IPS-11a (cell line): ENCODE measurements around the gene STX7.
"Not testable (repeated sequence)": the region's sequence is repeated elsewhere in the genome, so short reads cannot be mapped to it uniquely, and the experiment has no call there.

ENCODE experiments used
- H3K4me3 ChIP-seq: one replicate; pipeline ENCODE4 v1.5.1; 2013; ENCODE audit warnings: low read depth, low read length, control low read depth

The STX7 gene

DNA sequence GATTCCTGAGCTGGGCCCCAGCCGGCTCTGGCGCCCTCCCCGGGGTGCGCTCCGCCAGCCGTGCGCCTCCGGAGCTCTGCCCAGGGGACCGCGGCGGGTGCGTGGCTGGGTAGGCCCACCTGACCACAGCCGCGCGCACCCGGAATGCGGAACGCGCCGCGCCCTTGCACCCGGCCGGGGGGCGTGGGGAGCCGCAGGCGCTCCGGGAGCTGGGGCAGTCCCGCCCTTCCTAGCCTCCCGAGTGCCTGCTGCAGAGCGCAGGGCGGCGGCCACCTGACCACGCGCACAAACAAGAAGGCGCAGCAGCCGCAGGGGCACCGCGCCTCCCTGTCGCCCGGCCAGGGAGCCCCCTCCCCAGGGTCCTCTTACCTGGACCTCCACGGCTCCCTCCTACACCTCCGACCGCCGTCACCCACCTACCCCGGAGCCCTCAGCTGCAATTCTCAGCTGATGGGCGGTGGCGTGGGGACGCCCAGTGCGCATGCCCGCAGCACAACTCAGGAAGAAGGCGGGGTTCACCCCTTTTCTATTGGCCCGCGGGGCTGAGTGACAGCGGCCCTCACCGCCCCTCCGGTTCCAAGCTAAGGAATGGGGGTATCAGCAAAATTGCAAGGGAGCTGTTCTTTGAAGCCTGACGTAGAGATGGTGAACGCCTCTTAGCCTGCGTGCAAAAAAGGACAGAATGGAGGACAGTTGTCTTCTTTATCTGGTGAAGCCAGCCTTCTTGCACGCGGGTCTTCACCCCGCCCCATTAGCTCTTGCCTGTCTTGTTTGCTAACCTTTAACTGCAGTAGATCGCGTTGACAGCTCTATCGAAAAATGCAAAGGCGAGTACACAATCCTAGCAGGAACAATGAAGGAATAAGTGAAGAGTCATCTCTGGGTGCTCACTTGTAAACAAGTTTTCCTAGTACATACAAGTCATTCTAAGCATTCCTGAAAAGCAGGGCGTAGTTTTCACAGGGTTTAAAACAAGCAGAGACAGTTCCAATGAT, at the start of gene STX7:
TSS of gene STX7 (minus strand) at position 479 of the 995 bp plus-strand sequence. CDS start 9,586 bp downstream, outside the sequence.
- H3K4me3 ChIP-seq: peak within 1 kb of the TSS; percentile 84

- H3K4me3 ChIP-seq: not testable (repeated sequence)
These were observed 47.2 kb upstream of the STX7 start for GRCh38 chr6:132560087-132560486.

GRCh38 chr6:132552372-132552771, 39.5 kb upstream of the STX7 start, which contains the start of gene TAAR8:
TAAR8 (plus strand) TSS chr6:132552672; CDS start chr6:132552693, 21 bp downstream.
- no peak within 1 kb of the TSS for H3K4me3 ChIP-seq

DNA sequence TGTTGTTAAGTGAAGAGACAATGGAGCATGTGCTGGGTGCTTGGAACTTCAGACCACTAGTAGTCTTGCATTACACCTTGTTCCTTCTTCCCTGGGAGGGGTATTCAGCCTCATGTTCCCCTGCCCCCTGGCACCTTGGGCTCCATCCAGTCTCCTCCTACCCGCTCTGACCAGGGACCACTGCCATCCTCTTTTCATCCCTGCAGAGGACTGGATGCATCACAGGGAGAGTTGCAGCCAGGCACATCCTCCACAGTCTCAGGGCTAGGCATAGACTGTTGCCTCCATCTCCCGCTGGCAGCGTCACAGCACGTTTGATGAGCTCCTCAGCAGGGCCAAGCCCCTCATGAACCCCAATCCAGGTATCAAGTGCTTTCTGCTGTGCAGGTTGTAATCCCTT, 38.3 kb upstream of the STX7 start:
- H3K4me3 ChIP-seq: no peak overlapping the region

GRCh38 chr6:132548746-132549463, 36.0 kb upstream of the STX7 start:
- no peak overlapping the region for H3K4me3 ChIP-seq

GRCh38 chr6:132544826-132545225, 31.9 kb upstream of the STX7 start:
- H3K4me3 ChIP-seq: no peak overlapping the region

DNA sequence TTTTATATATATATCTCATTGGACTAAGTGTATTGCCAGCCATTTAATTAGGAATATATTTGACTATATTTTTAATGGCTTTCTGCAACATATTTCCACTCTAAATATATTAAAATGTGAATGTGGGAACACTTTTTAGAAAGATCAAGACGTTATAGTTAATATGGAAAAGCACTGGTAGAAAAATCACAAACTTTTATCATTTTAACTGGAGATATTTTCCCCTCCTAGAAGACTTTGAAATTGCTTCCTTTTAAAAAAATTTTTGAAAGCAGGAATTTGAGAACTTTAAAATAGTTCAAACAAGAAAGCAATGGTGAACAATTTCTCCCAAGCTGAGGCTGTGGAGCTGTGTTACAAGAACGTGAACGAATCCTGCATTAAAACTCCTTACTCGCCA, 25.1 kb upstream of the STX7 start, which contains the start of gene TAAR9:
TSS of gene TAAR9 (plus strand) at position 301 of the 400 bp plus-strand sequence. CDS start at position 314, 13 bp downstream.
- no peak within 1 kb of the TSS for H3K4me3 ChIP-seq

DNA sequence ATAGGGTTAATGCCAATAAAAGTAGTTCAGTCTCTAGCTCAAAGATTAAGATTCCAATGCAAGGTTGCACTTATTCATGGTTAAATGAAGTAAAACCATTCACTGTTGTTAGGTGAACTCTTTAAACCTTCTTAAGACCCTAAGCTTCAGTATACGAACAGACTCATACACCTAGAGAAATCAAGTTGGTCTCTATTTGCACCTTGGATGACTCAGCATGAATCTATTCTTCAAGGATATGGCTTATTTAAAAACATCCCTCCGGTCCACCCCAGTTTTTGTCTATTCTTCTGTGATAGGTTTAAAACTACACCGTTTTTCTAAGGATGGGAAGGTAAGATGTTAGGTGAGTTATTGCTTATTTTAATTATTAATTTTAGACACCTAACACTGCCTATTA, 24.2 kb upstream of the STX7 start:
- H3K4me3 ChIP-seq: no peak overlapping the region

DNA sequence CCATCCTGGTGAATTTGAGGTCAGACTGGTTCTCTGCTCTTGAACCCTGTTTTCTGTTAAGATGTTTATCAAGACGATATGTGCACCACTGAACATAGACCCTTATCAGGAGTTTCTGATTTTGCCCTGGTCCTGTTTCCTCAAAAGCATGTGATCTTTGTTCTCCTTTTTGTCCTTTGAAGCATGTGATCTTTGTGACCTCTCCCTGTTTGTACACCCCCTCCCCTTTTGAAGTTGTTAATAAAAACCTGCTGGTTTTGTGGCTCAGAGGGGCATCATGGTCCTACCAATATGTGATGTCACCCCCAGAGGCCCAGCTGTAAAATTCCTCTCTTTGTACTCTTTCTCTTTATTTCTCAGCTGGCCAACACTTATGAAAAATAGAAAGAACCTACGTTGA, 21.6 kb upstream of the STX7 start:
- H3K4me3 ChIP-seq: not testable (repeated sequence)

DNA sequence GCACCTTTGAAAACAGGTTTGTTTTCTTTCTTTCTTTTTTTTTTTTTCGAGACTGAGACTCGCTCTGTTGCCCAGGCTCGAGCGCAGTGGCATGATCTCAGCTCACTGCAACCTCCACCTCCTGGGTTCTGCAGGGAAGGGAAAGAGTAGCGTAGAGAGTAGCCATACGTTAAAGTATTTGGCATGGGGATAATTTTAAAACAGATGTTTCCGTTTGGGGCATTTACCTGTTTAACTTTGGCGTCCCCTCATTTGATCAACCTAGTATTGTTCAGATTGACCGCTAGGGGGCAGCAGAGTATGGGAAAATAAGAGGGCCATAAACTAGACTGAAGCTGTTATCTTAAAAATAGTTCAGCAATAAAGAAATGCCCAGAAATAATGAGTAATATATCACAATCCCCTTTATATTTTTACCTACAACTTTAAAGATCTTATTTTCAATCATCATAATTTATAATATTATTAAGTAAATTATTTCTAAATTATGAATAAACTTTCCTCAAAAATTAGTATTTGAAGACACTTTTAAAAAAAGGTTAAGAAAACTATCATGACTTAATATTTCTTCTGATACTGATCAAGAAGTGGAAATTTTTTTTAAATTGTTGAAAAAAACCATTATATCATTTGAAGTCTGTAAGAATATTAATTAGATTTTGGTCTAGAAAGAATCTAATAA, 17.5 kb upstream of the STX7 start:
- H3K4me3 ChIP-seq: no peak overlapping the region

GRCh38 chr6:132527791-132528190, 14.9 kb upstream of the STX7 start:
- H3K4me3 ChIP-seq: no peak overlapping the region

GRCh38 chr6:132526461-132526860, 13.5 kb upstream of the STX7 start:
- no peak overlapping the region for H3K4me3 ChIP-seq

- no peak overlapping the region for H3K4me3 ChIP-seq
These were observed 12.9 kb upstream of the STX7 start for GRCh38 chr6:132525866-132526265.

DNA sequence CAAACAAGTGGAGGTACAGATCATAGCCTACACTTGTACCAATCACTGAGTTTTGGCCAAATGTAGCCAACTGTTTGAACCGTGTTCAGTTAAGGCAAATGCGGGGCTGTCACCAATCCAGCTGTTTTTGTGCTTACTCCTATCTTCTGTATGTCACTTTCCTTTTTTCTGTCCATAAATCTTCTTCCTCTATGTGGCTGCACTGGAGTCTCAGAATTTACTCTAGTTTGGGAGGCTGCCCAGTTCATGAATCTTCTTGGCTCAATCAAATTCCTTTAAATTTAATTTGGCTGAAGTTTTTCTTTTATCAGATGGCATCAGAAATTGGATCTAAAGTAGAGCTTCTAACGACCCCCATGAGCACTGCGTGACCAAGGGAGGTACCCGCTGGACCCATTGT, 11.7 kb upstream of the STX7 start:
- no peak overlapping the region for H3K4me3 ChIP-seq

DNA sequence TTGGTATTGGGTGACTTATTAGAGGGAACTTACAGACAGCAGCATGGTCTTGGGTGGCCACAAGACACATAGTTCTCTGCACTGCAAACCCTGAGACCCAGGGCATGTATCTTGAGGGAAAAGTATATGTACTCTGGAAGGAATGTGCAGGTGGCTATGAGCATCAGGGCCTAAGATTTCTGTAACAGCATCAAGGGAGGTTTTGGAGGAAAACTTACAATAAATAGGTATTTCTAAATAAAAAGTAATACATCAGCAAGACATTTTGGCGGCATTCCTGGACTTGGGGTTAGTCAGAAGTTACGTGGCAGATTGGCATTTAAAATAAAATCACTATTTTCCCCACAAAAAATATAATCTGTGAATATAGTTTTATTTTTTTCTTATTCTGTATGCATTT, 8.0 kb upstream of the STX7 start:
- no peak overlapping the region for H3K4me3 ChIP-seq

- H3K4me3 ChIP-seq: no peak overlapping the region
These were observed 2.5 kb upstream of the STX7 start for GRCh38 chr6:132515386-132515785.

DNA sequence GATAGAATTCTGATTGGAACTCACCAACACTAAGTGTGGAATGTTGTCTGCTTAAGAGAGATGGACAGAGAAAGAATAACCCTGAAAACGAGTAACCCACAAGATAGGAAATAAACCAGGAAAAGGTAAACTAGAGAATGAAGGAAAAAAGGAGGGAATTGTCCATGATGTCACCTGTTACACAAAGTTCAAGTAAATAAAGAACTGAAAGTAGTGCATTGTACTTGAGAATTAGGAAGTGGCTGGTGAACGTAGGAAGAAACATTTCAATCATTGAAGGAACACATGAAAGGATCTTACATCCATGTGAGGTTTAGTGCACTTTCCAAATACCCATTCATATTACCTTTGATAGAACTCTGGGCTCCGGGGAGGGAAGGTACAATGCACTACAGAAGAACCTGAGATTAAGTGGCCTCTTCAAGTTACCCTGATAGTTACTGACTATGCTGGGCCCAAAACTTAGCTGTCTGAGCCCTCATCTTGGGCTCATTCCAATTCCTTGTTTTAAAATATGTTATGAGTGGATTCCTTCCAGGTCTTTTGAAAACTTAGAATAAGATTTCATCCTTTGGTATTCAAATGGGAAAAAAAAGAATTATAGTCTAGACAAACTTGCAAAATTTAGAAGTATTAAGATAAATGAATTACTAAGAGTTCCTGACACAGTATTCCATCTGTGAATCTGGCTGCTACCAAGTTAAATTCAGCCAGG, 1.1 kb upstream of the STX7 start:
- H3K4me3 ChIP-seq: no peak overlapping the region

DNA sequence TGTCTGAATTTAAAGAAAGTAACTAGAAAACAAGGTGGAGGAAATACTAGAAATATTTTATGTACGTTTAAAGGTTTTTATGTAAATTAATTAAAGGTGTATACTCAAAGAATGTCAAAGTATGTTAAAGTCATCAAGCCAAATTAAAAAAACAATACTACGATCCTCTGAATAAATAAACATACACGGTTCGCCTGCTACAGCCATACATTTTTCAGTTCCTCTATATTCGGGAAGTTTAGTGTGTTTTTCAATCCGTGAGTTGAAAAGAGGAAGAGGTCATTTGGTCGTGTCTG, 626 bp downstream of the STX7 start:
- peak overlapping the region; percentile 84 for H3K4me3 ChIP-seq

- H3K4me3 ChIP-seq: peak overlapping the region; percentile 84
These were observed 1.1 kb downstream of the STX7 start for GRCh38 chr6:132511831-132512220.

DNA sequence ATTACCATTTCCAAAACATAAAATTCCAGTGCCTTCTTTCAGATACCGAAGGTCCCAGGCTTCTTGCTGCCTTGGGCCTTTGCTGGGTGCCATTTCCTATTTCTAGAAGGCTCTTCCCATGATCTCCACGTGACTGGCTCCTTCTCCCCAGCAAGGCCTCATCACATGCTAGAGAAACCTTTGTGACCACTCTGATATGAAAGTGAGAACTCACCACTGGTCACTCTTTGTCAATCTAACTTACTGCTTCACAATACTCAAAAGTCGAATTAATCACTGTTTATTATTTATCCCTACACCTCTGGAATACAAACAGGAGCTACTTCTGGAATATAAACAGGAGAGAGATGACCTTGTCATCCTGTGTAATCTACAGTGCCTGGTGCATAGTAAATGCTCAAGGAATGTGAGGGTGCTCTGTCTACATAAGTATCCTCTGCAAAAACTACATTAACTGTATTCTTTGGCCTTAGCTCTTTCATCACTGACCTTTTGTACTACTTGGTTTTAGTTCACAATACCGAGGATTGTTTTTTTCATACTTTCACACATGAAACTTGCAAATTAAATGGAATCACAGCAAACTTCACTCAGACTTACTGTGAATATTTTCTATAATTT, 1.6 kb downstream of the STX7 start:
- H3K4me3 ChIP-seq: no peak overlapping the region
